H9 (cell line): ENCODE results near the gene UNC13D. TPM values are rescaled to one million over a fixed set of nuclear protein-coding genes. Genes with fewer than 3 reads are reported as not detected.
A peak's percentile ranks its signal among the peaks of the same experiment; 100 is the strongest.

Source experiments
- DNase-seq: peaks from one replicate; pipeline ENCODE4 v3.0.0-alpha.2; 2017
- H2AFZ ChIP-seq: one replicate; pipeline ENCODE4 v1.6.1; 2013; ENCODE audit warnings: mild to moderate bottlenecking, low read length, control low read depth, moderate library complexity
- H2AK5ac ChIP-seq: 2 replicates; pipeline ENCODE4 v1.6.1; 2013; ENCODE audit warnings: low read length, control low read depth, mixed read lengths; ENCODE audit not compliant: insufficient read length
- H2BK120ac ChIP-seq: one replicate; pipeline ENCODE4 v1.6.1; 2013; ENCODE audit warnings: low read depth, mild to moderate bottlenecking, low read length, control low read depth, inconsistent platforms; ENCODE audit not compliant: poor library complexity, severe bottlenecking
- H2BK12ac ChIP-seq: 2 replicates; pipeline ENCODE4 v1.6.1; 2013; ENCODE audit warnings: low read length, control low read depth, mixed read lengths, low read depth; ENCODE audit not compliant: insufficient read length
- H2BK15ac ChIP-seq: 2 replicates; pipeline ENCODE4 v1.6.1; 2013; ENCODE audit warnings: low read depth, low read length, control low read depth
- H2BK20ac ChIP-seq: one replicate; pipeline ENCODE4 v1.6.1; 2013; ENCODE audit warnings: low read depth, mild to moderate bottlenecking, low read length, control low read depth, inconsistent platforms; ENCODE audit not compliant: poor library complexity, severe bottlenecking
- H2BK5ac ChIP-seq: 2 replicates; pipeline ENCODE4 v1.6.1; 2013; ENCODE audit warnings: low read length, control low read depth, mixed read lengths; ENCODE audit not compliant: insufficient read length
- H3K14ac ChIP-seq: 2 replicates; pipeline ENCODE4 v1.6.1; 2013; ENCODE audit warnings: low read length, control low read depth; ENCODE audit not compliant: insufficient read depth
- H3K18ac ChIP-seq: 2 replicates; pipeline ENCODE4 v1.6.1; 2013; ENCODE audit warnings: low read depth, mild to moderate bottlenecking, mixed read lengths, low read length, control low read depth; ENCODE audit not compliant: insufficient read length
- H3K23ac ChIP-seq: 2 replicates; pipeline ENCODE4 v1.6.1; 2013; ENCODE audit warnings: low read length, control low read depth, mixed read lengths, low read depth; ENCODE audit not compliant: insufficient read length
- H3K23me2 ChIP-seq: 2 replicates; pipeline ENCODE4 v1.6.1; 2013; ENCODE audit warnings: low read depth, mild to moderate bottlenecking, mixed read lengths, low read length, control low read depth; ENCODE audit not compliant: insufficient read length, poor library complexity, severe bottlenecking
- H3K27ac ChIP-seq: 2 replicates; pipeline ENCODE4 v1.5.1; 2013; ENCODE audit warnings: low read length, control low read depth, mixed read lengths, low read depth; ENCODE audit not compliant: insufficient read length
- H3K27me3 ChIP-seq: 2 replicates; pipeline ENCODE4 v1.6.1; 2013; ENCODE audit warnings: low read length, control low read depth, inconsistent platforms; ENCODE audit not compliant: insufficient read depth
- H3K4ac ChIP-seq: 2 replicates; pipeline ENCODE4 v1.6.1; 2013; ENCODE audit warnings: low read depth, mild to moderate bottlenecking, control low read depth, inconsistent platforms, low read length, moderate library complexity
- H3K4me1 ChIP-seq: 2 replicates; pipeline ENCODE4 v1.6.1; 2013; ENCODE audit warnings: low read length, control low read depth, inconsistent platforms; ENCODE audit not compliant: insufficient read depth
- H3K4me2 ChIP-seq: 2 replicates; pipeline ENCODE4 v1.6.1; 2013; ENCODE audit warnings: low read length, control low read depth, mixed read lengths; ENCODE audit not compliant: insufficient read length, insufficient read depth
- H3K56ac ChIP-seq: 2 replicates; pipeline ENCODE4 v1.6.1; 2013; ENCODE audit warnings: low read depth, mild to moderate bottlenecking, mixed read lengths, low read length, control low read depth; ENCODE audit not compliant: insufficient read length
- H3K79me1 ChIP-seq: 2 replicates; pipeline ENCODE4 v1.6.1; 2013; ENCODE audit warnings: low read depth, mild to moderate bottlenecking, moderate library complexity, low read length, control low read depth, inconsistent platforms; ENCODE audit not compliant: insufficient read depth, poor library complexity, severe bottlenecking
- H3K79me2 ChIP-seq: 2 replicates; pipeline ENCODE4 v1.6.1; 2013; ENCODE audit warnings: low read length, control low read depth, inconsistent platforms; ENCODE audit not compliant: insufficient read depth
- H3K9ac ChIP-seq: 2 replicates; pipeline ENCODE4 v1.6.1; 2013; ENCODE audit warnings: low read length, control low read depth, mixed read lengths; ENCODE audit not compliant: insufficient read length; ENCODE audit errors: extremely low read depth
- H3K9me3 ChIP-seq: one replicate; pipeline ENCODE4 v1.6.1; 2013; ENCODE audit warnings: low read depth, low read length, inconsistent platforms; ENCODE audit not compliant: control insufficient read depth
- H3T11ph ChIP-seq: one replicate; pipeline ENCODE4 v1.6.1; 2013; ENCODE audit warnings: mild to moderate bottlenecking, low read length, control low read depth, inconsistent platforms
- H4K20me1 ChIP-seq: one replicate; pipeline ENCODE4 v1.6.1; 2013; ENCODE audit not compliant: control insufficient read depth, insufficient read length, insufficient read depth
- H4K5ac ChIP-seq: 2 replicates; pipeline ENCODE4 v1.6.1; 2013; ENCODE audit warnings: low read depth, mild to moderate bottlenecking, mixed read lengths, low read length, control low read depth; ENCODE audit not compliant: insufficient read length
- H4K8ac ChIP-seq: replicated peaks from 2 replicates; pipeline ENCODE4 v1.6.1; 2013; ENCODE audit warnings: low read length, control low read depth, mixed read lengths, low read depth; ENCODE audit not compliant: insufficient read length
- H4K91ac ChIP-seq: 2 replicates; pipeline ENCODE4 v1.6.1; 2013; ENCODE audit warnings: low read depth, mild to moderate bottlenecking, moderate library complexity, mixed read lengths, low read length, control low read depth; ENCODE audit not compliant: insufficient read length
- H3K27ac Mint-ChIP-seq, 3 experiments: 2 replicates in 2 of 3; 3 replicates in 1 of 3; pipeline ENCODE4 v1.8.0; 2020 to 2021; ENCODE audit warnings: mixed read lengths in 3 of 3, mild to moderate bottlenecking in 1 of 3, moderate library complexity in 1 of 3
- H3K27me3 Mint-ChIP-seq: 2 replicates; pipeline ENCODE4 v1.8.0; 2021; ENCODE audit warnings: low read depth, mild to moderate bottlenecking, moderate library complexity, mixed read lengths
- H3K36me3 Mint-ChIP-seq, 3 experiments: 2 replicates in 2 of 3; 3 replicates in 1 of 3; pipeline ENCODE4 v1.8.0; 2020 to 2021; ENCODE audit warnings: low read depth in 3 of 3, mixed read lengths in 3 of 3; ENCODE audit not compliant: insufficient read depth in 1 of 3
- H3K4me1 Mint-ChIP-seq, 2 experiments: 2 replicates each; pipeline ENCODE4 v1.8.0; 2020; ENCODE audit warnings: mixed read lengths in 2 of 2
- H3K4me3 Mint-ChIP-seq, 2 experiments: 2 replicates in 1 of 2; 3 replicates in 1 of 2; pipeline ENCODE4 v1.8.0; 2020 to 2021; ENCODE audit warnings: mild to moderate bottlenecking in 2 of 2, mixed read lengths in 2 of 2, moderate library complexity in 1 of 2
- H3K9me3 Mint-ChIP-seq, 2 experiments: 2 replicates in 1 of 2; 3 replicates in 1 of 2; pipeline ENCODE4 v1.8.0; 2020; ENCODE audit warnings: mild to moderate bottlenecking in 2 of 2, mixed read lengths in 2 of 2, moderate library complexity in 1 of 2
- CTCF ChIP-seq: fragments of 200-600 bp; sonication (generic); conservative IDR thresholded peaks from 3 replicates; pipeline ENCODE4 v1.8.0; 2021; ENCODE audit warnings: antibody characterized with exemption, mild to moderate bottlenecking
- WGBS: extraction: QIAGEN DNeasy Blood & Tissue Kit; methylation state at CpG from one replicate; pipeline ENCODE4 v1.1.7; 2013; ENCODE audit warnings: missing lambda C conversion rate, low lambda C conversion rate, mixed read lengths; ENCODE audit not compliant: insufficient read length; ENCODE audit errors: extremely low coverage; 5-methylcytosine and 5-hydroxymethylcytosine counted together
- total RNA-seq: library from RNA; stranded (reverse); gene quantifications from 2 replicates; pipeline ENCODE4 v1.2.1, GENCODE V29; 2021

UNC13D gene
- total RNA-seq, 1 experiment from 2014 or later, result 6.3 TPM

- H3K23ac ChIP-seq, result no peak overlapping the region
- no peak overlapping the region for H2BK120ac ChIP-seq
- no peak overlapping the region for H3K18ac ChIP-seq
- no peaks in the 10 kb centered on the region for H3K79me2 ChIP-seq
- no peak overlapping the region for H3K9ac ChIP-seq
- H2AFZ ChIP-seq, result no peak overlapping the region
- no peak overlapping the region for H3K14ac ChIP-seq
- no peak overlapping the region for H2BK15ac ChIP-seq
- peaks cover 3% of the 10 kb centered on the region; the same call in 1 of the 2 replicates for H3K27me3 ChIP-seq
- no peaks in the 10 kb centered on the region for H3K9me3 ChIP-seq
- no peaks in the 10 kb centered on the region; a peak in 1 of 5 replicates for H3K9me3 Mint-ChIP-seq
- peaks cover 10% of the 10 kb centered on the region for H3K23me2 ChIP-seq
- no peak overlapping the region for H4K5ac ChIP-seq
- H4K8ac ChIP-seq, result no peak overlapping the region
- H2BK12ac ChIP-seq, result no peak overlapping the region
- no peak overlapping the region for H2BK20ac ChIP-seq
- peaks cover 3% of the 10 kb centered on the region; the same call in 1 of the 2 replicates for H3K4me1 ChIP-seq
- H3K27ac ChIP-seq, result no peak overlapping the region
- no peak overlapping the region for H3K4me3 Mint-ChIP-seq
- peaks cover 24 to 26% of the 10 kb centered on the region in 2 experiments for H3K4me1 Mint-ChIP-seq
- no peak overlapping the region for H2AK5ac ChIP-seq
- no peaks in the 10 kb centered on the region for H3K79me1 ChIP-seq
- H3K36me3 Mint-ChIP-seq, result no peaks in the 10 kb centered on the region; a peak in 2 of 7 replicates
- H4K91ac ChIP-seq, result no peak overlapping the region
- WGBS, result no CpG with 5 or more reads among the region's 38 CpGs
- H3K4ac ChIP-seq, result no peak overlapping the region
- peaks cover 26% of the 10 kb centered on the region for H3K27me3 Mint-ChIP-seq
- H4K20me1 ChIP-seq, result no peaks in the 10 kb centered on the region
- peak overlapping the region in 1 of 3 experiments; percentile 52; a peak in 1 of 7 replicates for H3K27ac Mint-ChIP-seq
- H3K56ac ChIP-seq, result no peak overlapping the region
- DNase-seq, result no peak
- TF ChIP-seq CTCF, result no peak
- no peak overlapping the region for H2BK5ac ChIP-seq
- no peak overlapping the region for H3K4me2 ChIP-seq
- no peak overlapping the region for H3T11ph ChIP-seq
Measured at GRCh38 chr17:75874323-75875181, 30.3 kb upstream of the UNC13D start.
